GM23248 (cell line): Measurements from ENCODE around the gene RNASE3. TPM values are rescaled to one million over a fixed set of nuclear protein-coding genes. Genes with fewer than 3 reads are reported as not detected.

Experiments
- DNase-seq: peaks from one replicate; pipeline ENCODE4 v3.0.0-alpha.2; 2015
- H2AFZ ChIP-seq: fragments of 200-600 bp; sonication (generic); 2 replicates; pipeline ENCODE4 v1.6.1; 2016; ENCODE audit warnings: antibody characterized with exemption
- H3F3A ChIP-seq: fragments of 200-600 bp; sonication (generic); 2 replicates; pipeline ENCODE4 v1.6.1; 2016; ENCODE audit warnings: mild to moderate bottlenecking, antibody characterized with exemption, mixed run types; ENCODE audit not compliant: insufficient read depth
- H3K27ac ChIP-seq: fragments of 200-600 bp; sonication (generic); 2 replicates; pipeline ENCODE4 v1.5.1; 2016; ENCODE audit warnings: mild to moderate bottlenecking
- H3K27me3 ChIP-seq: fragments of 200-600 bp; sonication (generic); replicated peaks from 2 replicates; pipeline ENCODE4 v1.6.1; 2016; ENCODE audit warnings: mild to moderate bottlenecking; ENCODE audit not compliant: insufficient read depth
- H3K36me3 ChIP-seq: fragments of 200-600 bp; sonication (generic); 2 replicates; pipeline ENCODE4 v1.6.1; 2016; ENCODE audit warnings: low read depth, mild to moderate bottlenecking
- H3K4me1 ChIP-seq: fragments of 200-600 bp; sonication (generic); 2 replicates; pipeline ENCODE4 v1.6.1; 2016; ENCODE audit warnings: mild to moderate bottlenecking; ENCODE audit not compliant: insufficient read depth
- H3K4me2 ChIP-seq: fragments of 200-600 bp; sonication (generic); one replicate; pipeline ENCODE4 v1.6.1; 2016; ENCODE audit warnings: mild to moderate bottlenecking; ENCODE audit not compliant: unreplicated experiment
- H3K4me3 ChIP-seq: fragments of 200-600 bp; sonication (generic); 2 replicates; pipeline ENCODE4 v1.5.1; 2016; ENCODE audit warnings: mild to moderate bottlenecking
- H3K79me2 ChIP-seq: fragments of 200-600 bp; sonication (generic); 2 replicates; pipeline ENCODE4 v1.6.1; 2016; ENCODE audit warnings: mild to moderate bottlenecking; ENCODE audit not compliant: insufficient read depth
- H3K9ac ChIP-seq: fragments of 200-600 bp; sonication (generic); 2 replicates; pipeline ENCODE4 v1.6.1; 2016; ENCODE audit warnings: mild to moderate bottlenecking
- H3K9me2 ChIP-seq: fragments of 200-600 bp; sonication (generic); 2 replicates; pipeline ENCODE4 v1.6.1; 2016; ENCODE audit warnings: mixed run types, mild to moderate bottlenecking, moderate library complexity; ENCODE audit not compliant: insufficient read depth
- H3K9me3 ChIP-seq: fragments of 200-600 bp; sonication (generic); one replicate; pipeline ENCODE4 v1.6.1; 2017; ENCODE audit warnings: low read depth
- H4K20me1 ChIP-seq: fragments of 200-600 bp; sonication (generic); 2 replicates; pipeline ENCODE4 v1.6.0; 2016; ENCODE audit not compliant: insufficient read depth
- EZH2 ChIP-seq: fragments of 200-600 bp; sonication (generic); IDR thresholded peaks from 2 replicates; pipeline ENCODE4 v1.6.1; 2018; ENCODE audit warnings: antibody characterized with exemption, mild to moderate bottlenecking; ENCODE audit not compliant: insufficient read depth, poor library complexity, severe bottlenecking
- EZH2phosphoT487 ChIP-seq: fragments of 200-600 bp; sonication (generic); IDR thresholded peaks from 2 replicates; pipeline ENCODE4 v1.6.1; 2018; ENCODE audit warnings: antibody characterized with exemption, moderate library complexity, mild to moderate bottlenecking, low read depth; ENCODE audit not compliant: insufficient read depth
- WGBS, 2 experiments: methylation state at CpG; one replicate each; pipeline ENCODE4 v1.1.6; 2015 to 2017; ENCODE audit warnings: low lambda C conversion rate in 2 of 2, low coverage in 1 of 2; ENCODE audit errors: missing lambda C conversion rate in 2 of 2; 5-methylcytosine and 5-hydroxymethylcytosine counted together
- in situ Hi-C: fragments of 300-500 bp; cut with MboI; formaldehyde crosslinking; loops from 2 replicates; pipeline ENCODE4 v1.15.0; 2020
- polyA plus RNA-seq: library from polyadenylated mRNA; unstranded; fragments of >200 nt; fragmentation: Nextera tagmentation; extraction: Ambion mirVana; gene quantifications from 2 replicates; pipeline ENCODE4 v1.2.1, GENCODE V29; 2016
- total RNA-seq: library from RNA; depleted of rRNA; stranded (reverse); fragments of >200 nt; shearing (Covaris generic); gene quantifications from 2 replicates; pipeline ENCODE4 v1.2.3, GENCODE V29; 2014

RNASE3 gene
- total and polyA plus RNA-seq, 2 experiments from 2014 or later: not detected

DNA sequence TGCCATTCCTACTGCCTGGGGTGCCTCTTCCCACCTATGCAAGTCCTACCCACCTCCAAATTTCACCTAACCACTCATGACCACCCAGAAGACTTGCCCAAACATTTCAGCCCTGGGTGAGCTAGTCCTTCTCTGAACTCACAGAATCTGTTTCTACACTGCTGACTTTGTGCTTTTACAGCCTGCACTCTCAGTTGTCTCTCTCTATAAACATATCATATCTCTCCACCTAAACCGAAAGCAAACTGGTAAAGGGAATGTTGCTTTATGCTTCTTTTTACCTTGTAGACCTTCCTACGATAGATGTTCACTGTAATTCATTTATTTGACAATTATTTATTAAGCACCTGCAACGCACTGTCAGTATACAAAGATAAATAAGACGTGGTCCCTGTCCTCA is 38.1 kb upstream of the RNASE3 start:
- H4K20me1 ChIP-seq: no peaks in the 10 kb centered on the region
- H3K27ac ChIP-seq: no peak overlapping the region
- no peaks in the 10 kb centered on the region for H3K27me3 ChIP-seq
- no peak overlapping the region for H3K4me3 ChIP-seq
- no peak for TF ChIP-seq EZH2phosphoT487
- TF ChIP-seq EZH2: no peak
- no peaks in the 10 kb centered on the region for H3K79me2 ChIP-seq
- DNase-seq: no peak
- no peak overlapping the region for H3K9ac ChIP-seq
- no peaks in the 10 kb centered on the region for H3K9me3 ChIP-seq
- WGBS, 2 experiments: 51% methylated on average over 4 of the region's 4 CpGs
- no peak overlapping the region for H3K4me2 ChIP-seq
- peaks cover 10% of the 10 kb centered on the region; the same call in 1 of the 2 replicates for H3K4me1 ChIP-seq
- no peak overlapping the region for H2AFZ ChIP-seq
- H3K9me2 ChIP-seq: no peaks in the 10 kb centered on the region
- no peaks in the 10 kb centered on the region for H3K36me3 ChIP-seq
- in situ Hi-C loops: loop anchor here (10.0 kb wide), 1 partner anchor 112 kb away; no protein-coding TSS in a partner anchor
- peaks cover 12% of the 10 kb centered on the region; the same call in 1 of the 2 replicates for H3F3A ChIP-seq

DNA sequence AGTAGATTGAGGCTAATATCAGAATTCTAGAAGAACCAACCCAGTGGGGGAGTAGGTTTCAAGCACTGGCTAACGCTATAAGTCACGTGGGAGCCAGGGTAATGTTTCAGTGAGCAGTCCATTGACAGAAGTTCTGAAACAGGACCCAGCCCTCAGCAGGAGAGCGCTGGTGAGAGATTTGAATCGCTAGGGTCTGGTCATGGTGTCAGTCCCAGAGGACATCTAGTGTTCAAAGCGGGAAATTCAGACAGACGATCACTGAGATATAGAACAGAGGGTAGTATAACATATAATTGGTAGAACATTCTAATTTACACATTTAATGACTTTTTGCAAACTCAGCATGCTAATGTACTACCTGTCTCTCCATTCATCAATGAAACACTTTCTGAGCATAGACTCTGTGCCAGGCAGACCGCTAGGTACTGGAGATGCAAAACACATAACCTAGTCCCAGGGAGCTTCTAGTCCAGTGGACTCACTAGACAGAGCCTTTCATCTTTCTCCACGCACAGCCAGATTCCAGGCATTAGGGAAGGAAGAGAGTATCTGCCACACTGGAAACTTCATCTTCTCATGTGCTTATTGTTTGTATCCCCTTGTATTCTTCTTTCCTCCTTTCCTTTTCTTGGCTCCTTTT is 35.4 kb upstream of the RNASE3 start:
- Histone ChIP-seq H3K4me3 (no peak overlapping the region), H3K4me2 (no peak overlapping the region), H3K79me2 (no peaks in the 10 kb centered on the region), H3K9me3 (no peaks in the 10 kb centered on the region), H3K9me2 (no peaks in the 10 kb centered on the region), H3K27ac (no peak overlapping the region), H4K20me1 (no peaks in the 10 kb centered on the region), H3F3A (no peaks in the 10 kb centered on the region), H3K27me3 (peaks cover 13% of the 10 kb centered on the region; the same call in 1 of the 2 replicates), H3K9ac (no peak overlapping the region), H3K4me1 (no peaks in the 10 kb centered on the region), H2AFZ (no peak overlapping the region), H3K36me3 (no peaks in the 10 kb centered on the region)
- in situ Hi-C loops: loop anchor here (10.0 kb wide), 1 partner anchor 109 kb away; no protein-coding TSS in a partner anchor
- peak; percentile 78 for DNase-seq
- 8 to 11% methylated on average over 8 of the region's 8 CpGs for WGBS, 2 experiments
- TF ChIP-seq EZH2phosphoT487: no peak
- TF ChIP-seq EZH2: no peak

DNA sequence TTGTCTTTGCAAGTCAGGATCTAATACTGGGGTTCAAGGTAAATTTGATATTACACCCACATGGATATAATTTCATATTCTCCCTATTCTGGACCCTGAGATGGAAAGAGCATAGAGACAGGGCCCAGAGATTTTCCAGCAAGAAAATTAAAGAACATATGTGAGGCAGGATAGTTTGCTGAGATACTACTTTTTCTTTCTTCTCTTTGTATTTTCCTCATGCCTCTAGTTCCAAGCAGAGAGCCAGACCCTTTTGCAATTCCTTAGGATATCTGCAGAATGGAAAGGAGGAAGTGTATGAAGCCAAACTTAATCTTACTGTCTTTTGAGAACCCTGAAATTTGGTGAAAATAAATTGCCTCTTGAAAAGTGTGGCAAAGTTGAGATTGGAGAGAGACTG is 34.0 kb upstream of the RNASE3 start:
- Histone ChIP-seq H2AFZ (no peak overlapping the region), H3K27me3 (peaks cover 13% of the 10 kb centered on the region; the same call in 1 of the 2 replicates), H3K9me3 (no peaks in the 10 kb centered on the region), H3K4me1 (no peaks in the 10 kb centered on the region), H3K4me3 (no peak overlapping the region), H3F3A (no peaks in the 10 kb centered on the region), H3K79me2 (no peaks in the 10 kb centered on the region), H3K9ac (no peak overlapping the region), H3K27ac (no peak overlapping the region), H3K36me3 (no peaks in the 10 kb centered on the region), H3K4me2 (no peak overlapping the region), H4K20me1 (no peaks in the 10 kb centered on the region), H3K9me2 (no peaks in the 10 kb centered on the region)
- no peak for DNase-seq
- no peak for TF ChIP-seq EZH2phosphoT487
- no peak for TF ChIP-seq EZH2
- in situ Hi-C loops: loop anchor here (10.0 kb wide), 1 partner anchor 108 kb away; no protein-coding TSS in a partner anchor

DNA sequence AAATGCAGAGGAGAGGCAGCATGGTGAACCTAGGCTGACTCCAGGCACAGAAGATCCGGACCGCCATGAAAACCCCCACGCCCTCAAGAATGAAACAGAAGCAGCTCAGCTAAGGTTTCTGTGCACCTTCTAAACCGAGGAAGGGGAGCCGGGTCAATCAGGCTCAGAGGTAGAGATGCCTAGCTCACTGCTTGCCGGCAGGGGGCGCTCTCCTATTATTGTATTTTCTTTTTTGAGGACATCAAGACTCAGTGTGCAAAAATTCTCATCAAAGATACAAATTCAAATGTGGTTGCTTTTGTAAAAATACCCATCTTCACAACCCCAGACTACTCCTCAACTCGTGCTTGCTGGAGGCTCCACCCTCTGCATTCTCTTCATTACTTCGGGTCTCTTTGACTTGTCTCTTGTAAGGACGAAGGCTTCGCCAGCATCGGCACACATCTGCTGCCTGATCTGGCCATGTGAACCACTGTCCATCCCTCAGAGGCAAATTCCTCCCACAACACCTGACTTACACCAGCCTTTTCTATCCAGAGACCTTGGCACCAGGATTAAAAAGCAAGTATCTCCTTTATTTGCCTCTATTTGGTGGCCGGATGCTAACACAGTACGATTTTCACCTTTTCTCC is 33.4 kb upstream of the RNASE3 start:
- peak overlapping the region; percentile 50; the same call in 1 of the 2 replicates for H2AFZ ChIP-seq
- TF ChIP-seq EZH2phosphoT487 (no peak), EZH2 (no peak)
- H3K9ac ChIP-seq: no peak overlapping the region
- H3K4me2 ChIP-seq: peak overlapping the region; percentile 57
- H3K27me3 ChIP-seq: peaks cover 13% of the 10 kb centered on the region; the same call in 1 of the 2 replicates
- in situ Hi-C loops: loop anchor here (10.0 kb wide), 1 partner anchor 107 kb away; no protein-coding TSS in a partner anchor
- no peaks in the 10 kb centered on the region for H4K20me1 ChIP-seq
- H3K4me1 ChIP-seq: no peaks in the 10 kb centered on the region
- DNase-seq: peak; percentile 70
- no peak overlapping the region for H3K27ac ChIP-seq
- no peaks in the 10 kb centered on the region for H3K79me2 ChIP-seq
- H3F3A ChIP-seq: no peaks in the 10 kb centered on the region
- 17% methylated on average over 14 of the region's 14 CpGs for WGBS, 2 experiments
- H3K36me3 ChIP-seq: no peaks in the 10 kb centered on the region
- no peaks in the 10 kb centered on the region for H3K9me3 ChIP-seq
- H3K9me2 ChIP-seq: no peaks in the 10 kb centered on the region
- peak overlapping the region; percentile 34; the same call in 1 of the 2 replicates for H3K4me3 ChIP-seq
